T-helper 1 cell (primary cell): ENCODE data around the gene HDAC2.

Experiments used
- DNase-seq, 5 donors: peaks; one replicate each; pipeline ENCODE4 v3.0.0-alpha.2; 2012 to 2020

The HDAC2 gene

DNA sequence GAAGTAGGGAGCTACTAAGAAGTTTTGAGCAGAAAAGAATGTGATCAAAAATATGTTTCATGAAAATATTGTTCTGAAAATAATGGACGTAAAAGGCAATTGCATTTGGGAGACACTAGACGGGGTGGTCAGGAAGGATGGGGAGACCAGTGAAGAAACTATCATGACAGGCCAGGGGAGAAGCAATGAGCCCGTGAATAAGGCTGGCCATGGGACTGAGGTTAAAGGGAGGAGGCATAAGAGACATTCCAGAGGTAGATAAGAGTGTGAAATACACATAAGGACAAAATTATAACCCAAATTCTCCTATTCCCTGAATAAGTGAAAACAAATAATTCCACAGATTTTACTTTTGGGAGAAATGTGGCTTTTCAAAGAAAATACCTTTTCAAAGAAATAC lies 62.1 kb downstream of the HDAC2 start:
- no peak for DNase-seq

DNA sequence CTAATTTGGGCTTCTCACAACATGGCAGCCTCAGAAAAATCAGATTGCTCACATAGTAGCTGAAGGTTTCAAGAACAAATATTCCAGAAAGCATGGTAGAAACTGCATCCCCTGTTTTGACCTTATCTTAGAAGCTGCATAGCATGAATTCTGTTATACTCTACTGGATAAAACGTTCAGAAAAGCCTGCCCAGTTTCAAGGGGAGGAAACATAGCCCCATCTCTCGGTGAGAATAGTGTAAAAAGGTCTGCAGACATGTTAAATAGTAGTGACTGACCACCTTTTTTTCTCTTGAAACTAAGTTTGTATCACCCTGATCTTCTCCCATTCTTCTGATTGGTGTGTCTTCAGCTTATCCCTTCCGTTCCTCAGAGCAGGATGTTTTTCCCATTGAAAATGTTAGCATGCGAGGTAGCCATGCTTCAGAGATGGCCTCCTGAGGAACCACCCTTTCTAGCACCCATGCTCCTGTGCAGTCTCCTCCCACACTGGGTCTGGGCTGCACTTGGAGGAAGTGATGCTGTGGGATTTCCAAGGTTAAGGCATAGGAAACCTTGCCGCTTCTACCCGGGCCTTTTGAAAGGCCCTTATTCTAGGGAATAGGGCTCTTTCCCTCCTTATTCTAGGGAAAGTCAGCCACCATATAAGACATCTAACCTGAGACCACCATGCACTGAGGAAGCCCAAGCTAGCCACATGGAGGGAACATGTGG lies 63.7 kb downstream of the HDAC2 start:
- no peak for DNase-seq

DNA sequence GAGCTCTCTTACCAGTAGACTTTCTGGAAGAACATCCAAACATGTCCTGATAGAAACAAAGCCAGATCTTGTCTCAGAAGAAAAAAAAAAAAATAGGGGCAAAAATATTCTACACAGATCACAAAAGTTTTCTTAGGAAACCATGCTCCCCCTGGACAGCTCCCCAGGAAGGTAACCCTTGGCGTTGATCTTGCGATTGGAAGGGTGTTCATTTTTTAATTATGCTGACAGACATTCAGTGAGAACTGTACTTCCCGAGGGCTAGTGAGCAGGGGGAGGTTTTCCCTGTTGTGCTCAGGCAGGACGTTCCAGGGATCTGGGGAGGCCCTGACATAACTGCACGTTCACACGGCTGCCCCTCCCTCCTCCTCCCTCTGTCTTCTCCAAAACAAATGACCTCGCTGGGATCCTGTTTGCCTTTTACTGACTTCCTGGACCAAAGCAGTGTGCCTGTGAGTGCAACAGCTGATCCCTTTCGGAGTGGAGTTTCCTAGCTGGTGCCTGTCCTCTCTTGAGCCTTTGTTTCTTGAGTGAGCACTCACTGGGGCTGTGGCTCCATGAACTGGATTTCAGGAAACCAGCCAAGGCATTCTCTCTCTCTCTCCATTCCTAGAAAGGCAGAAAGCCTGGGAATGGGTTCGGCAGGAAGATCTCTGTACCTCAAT lies 67.2 kb downstream of the HDAC2 start:
- DNase-seq = no peak

DNA sequence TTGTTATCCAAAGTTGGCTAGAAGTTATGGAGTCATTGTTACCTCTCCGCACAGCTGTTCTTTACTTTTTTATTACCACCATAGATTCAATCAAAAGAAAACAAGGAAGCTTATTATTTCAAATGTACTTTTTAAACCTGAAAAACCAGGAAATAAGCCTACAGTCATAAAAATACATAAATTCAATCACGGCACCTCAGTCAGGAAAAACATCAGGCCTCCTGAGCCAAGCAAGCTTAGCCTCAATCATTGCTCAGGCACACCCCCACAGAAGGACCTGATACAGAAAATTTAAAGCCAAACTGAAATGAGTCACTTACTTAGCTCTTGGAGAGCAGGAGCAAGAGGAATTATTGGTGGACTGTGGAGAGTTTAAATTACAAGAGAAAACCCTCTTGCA lies 69.5 kb downstream of the HDAC2 start:
- DNase-seq = no peak

DNA sequence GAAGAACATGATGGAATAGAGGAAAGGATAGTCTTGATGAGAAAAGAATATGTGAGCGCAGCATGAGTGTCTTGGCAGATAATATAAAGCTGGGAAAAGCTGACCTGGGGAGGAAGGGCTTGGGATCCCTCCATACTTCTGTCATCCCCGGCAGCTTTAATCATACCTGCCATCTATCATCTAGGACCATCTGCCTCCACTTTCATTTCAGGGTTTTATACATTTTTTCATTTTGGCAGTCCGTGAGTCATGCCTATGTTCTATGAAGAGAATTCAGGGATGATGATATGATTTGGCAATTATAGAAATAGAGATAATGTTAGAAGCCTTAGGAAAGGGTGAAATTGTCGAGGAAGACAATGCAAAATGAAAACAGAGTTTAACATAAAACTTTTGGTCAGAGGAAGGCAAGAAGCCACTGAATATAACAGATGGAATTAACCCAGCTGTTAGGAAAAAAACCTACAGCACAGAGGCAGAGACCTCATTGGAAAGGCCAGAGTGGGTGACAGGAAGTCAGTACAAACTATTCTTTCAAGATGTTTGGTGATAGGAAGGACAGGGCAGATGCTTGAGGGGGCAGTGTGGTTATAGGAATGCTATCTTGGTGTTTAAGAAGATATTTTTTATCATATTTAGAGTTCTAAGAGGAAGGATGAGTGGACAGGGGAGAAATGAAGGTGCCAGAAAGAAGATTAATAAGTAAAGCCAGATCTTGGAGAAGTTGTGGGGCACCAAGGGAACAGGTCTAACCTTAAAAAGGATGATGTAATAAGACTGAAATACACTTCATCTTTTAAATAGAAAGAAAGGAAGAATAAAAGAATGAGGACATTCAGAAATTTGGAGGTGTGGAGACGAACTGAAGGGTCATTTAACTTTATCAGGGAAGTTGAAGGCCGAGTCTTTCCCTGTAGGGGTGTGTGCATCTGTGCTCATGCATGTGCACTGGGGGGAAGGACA lies 76.0 kb downstream of the HDAC2 start:
- DNase-seq = no peak

DNA sequence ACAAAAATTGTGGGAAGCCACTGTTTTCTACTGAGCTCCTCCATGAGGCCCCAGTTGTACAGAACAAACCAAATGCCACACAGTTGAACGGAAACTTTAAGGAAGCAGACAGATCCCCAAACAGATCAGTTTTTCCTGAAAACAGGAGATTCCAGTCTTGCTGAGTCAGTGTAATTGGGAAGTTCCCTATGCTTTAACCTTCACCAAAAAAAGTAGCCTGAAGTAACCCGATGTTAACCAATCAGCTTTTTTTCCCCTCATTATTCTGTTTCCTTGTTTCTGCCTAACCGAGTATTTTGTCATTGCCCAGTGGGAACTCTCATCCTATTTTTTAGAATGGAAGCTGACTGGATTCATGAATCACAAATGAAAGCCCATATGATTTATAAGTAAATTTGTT lies 77.1 kb downstream of the HDAC2 start:
- DNase-seq = no peak

DNA sequence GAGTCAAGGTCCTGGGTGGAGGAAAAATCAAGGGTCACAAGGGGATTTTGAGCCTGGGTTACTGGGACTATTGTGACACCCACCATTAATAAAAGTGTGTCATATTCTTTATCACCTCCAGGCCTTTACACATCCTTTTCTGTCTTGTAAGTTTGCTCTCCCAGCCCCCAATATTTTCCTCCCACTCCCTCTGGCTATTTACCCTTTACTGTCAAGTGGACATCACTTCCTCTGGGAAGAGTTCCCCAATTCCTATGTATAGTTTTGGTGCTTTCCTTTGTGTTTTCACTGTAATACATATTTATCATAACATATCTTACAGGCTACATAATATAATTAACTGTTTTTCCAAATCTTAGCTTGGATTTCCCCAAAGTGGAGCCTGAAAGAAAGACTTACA lies 77.5 kb downstream of the HDAC2 start:
- DNase-seq = no peak

DNA sequence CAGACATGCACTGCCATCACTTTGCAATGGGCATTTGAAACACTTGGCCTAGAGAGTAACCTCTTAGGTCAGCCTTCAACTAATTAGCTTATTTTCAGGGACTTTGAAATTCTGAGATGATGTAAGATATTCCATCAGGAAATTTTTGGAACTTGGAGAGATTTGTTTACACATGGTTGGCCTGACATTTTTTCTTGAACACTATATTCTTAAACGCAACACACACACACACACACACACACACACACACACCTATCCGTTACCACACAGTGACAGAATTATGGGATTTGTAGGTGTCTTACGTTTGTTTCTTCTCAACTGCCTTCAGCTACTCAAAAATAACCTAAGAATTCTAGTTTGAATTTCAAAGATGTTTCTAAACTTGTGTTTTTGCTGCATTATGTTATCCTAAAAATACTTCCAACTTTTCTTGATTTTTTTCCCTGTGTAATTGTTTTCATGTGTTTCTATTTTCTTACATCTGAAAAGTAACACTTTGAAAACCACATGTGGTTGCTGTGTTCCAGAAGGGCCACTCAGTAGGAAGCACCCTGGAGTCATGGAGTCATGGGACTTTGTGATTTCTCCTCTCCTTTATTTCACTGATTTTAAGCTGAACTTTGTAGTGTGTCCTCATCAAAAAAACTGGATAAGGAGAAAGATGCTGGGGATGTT lies 81.9 kb downstream of the HDAC2 start:
- DNase-seq = no peak

DNA sequence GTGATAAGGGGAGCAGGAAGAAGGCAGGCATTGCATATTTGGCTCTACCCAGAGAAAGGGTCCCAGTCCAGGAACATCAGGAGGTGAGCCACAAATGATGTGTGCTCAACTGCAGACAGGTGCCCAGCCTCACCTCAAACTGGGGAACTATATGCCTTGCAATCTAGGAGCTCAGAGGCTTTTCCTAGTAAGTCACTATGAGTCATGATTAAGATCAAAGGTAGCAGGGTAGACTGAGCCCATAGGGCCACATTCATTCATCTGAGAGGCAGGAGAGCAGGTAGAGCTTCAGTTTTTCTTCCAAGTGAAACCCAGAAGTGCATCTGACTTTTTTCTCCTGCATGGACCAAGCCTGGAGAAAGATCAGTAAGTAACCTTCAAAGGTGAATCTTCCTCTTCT lies 82.5 kb downstream of the HDAC2 start:
- no peak for DNase-seq

DNA sequence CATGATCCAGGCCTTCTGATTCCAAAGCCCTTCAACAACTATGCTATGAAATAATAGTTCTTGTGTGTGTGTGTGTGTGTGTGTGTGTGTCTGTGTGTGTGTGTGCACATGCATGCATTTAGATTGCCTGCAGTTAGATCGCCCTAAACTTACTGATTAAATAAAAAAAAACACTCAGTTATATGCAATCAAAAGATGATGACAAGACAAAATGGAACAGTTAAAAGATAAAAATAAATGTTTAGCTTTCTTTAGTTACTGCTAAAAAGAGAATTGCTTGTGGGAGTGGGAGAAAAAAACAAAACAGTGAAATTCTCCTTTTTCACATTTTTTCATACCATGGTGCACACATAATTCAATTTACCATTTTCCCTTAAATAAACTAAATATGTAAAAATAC lies 84.4 kb downstream of the HDAC2 start:
- DNase-seq = no peak

DNA sequence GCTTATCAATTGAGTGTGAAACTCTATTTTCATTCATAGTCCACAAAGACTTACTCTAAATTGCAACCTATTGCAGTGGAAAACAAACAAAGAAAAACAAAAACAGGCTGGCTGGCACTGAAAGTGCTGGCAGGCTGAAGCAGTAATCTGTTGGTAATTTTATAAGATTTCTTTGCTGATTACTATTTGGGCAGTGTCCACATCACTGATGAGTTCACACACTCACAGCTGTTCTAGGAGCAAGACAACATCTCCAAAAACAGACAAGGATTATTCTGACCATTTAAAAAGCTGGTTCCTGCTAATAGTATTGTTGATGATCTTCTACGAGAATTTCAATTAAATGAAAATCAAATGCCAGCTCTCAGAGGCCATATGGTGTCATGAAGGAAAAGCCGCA lies 86.9 kb downstream of the HDAC2 start:
- DNase-seq = no peak
